ENCODE measurements around the gene DSC2.

Gene DSC2

GRCh38 chr18:31100436-31101182 is 1.6 kb downstream of the DSC2 start:
- DNase-seq (ENCODE audit: extremely low spot score): no peak
- TF ChIP-seq CTCF (IDR thresholded peaks at IDR 0.05; ENCODE audit: control extremely low read depth, extremely low read depth, low read depth, missing control alignments): no peak
- CTCF ChIA-PET: interaction anchor here (0.8 to 1.2 kb wide), 3 partner anchors 13 to 46 kb away, joined by 3 read pairs; no protein-coding TSS in a partner anchor
- POLR2A ChIA-PET: no interaction called here

GRCh38 chr18:31099450-31100230 is 2.6 kb downstream of the DSC2 start:
- DNase-seq (ENCODE audit: extremely low spot score): no peak
- CTCF ChIA-PET: interaction anchor here (1.0 to 1.2 kb wide), 2 partner anchors 15 to 45 kb away, joined by 3 read pairs; no protein-coding TSS in a partner anchor
- no peak for TF ChIP-seq CTCF (IDR thresholded peaks at IDR 0.05; ENCODE audit: control extremely low read depth, extremely low read depth, low read depth, missing control alignments)
- POLR2A ChIA-PET: no interaction called here

GRCh38 chr18:31098878-31099277 is 3.3 kb downstream of the DSC2 start:
- no peak for DNase-seq (ENCODE audit: extremely low spot score)
- TF ChIP-seq CTCF (IDR thresholded peaks at IDR 0.05; ENCODE audit: control extremely low read depth, extremely low read depth, low read depth, missing control alignments): no peak
- CTCF ChIA-PET: interaction anchor here (1.6 kb wide), 1 partner anchor 14 kb away, joined by 3 read pairs; no protein-coding TSS in a partner anchor
- POLR2A ChIA-PET: no interaction called here

GRCh38 chr18:31097666-31098065 is 4.6 kb downstream of the DSC2 start:
- POLR2A ChIA-PET: no interaction called here
- no peak for DNase-seq (ENCODE audit: extremely low spot score)
- TF ChIP-seq CTCF (IDR thresholded peaks at IDR 0.05; ENCODE audit: control extremely low read depth, extremely low read depth, low read depth, missing control alignments): no peak
- CTCF ChIA-PET: interaction anchor here (1.6 kb wide), 1 partner anchor 13 kb away, joined by 3 read pairs; no protein-coding TSS in a partner anchor

- no peak for TF ChIP-seq CTCF (IDR thresholded peaks at IDR 0.05; ENCODE audit: control extremely low read depth, extremely low read depth, low read depth, missing control alignments)
- DNase-seq (ENCODE audit: extremely low spot score): no peak
- ChIA-PET CTCF (interaction anchor here (1.1 to 1.8 kb wide), 3 partner anchors 13 to 43 kb away, joined by 3 to 6 read pairs (median 3); no protein-coding TSS in a partner anchor), POLR2A (no interaction called here)
These were observed 8.3 kb downstream of the DSC2 start for GRCh38 chr18:31093880-31094279.

- TF ChIP-seq CTCF (IDR thresholded peaks at IDR 0.05; ENCODE audit: control extremely low read depth, extremely low read depth, low read depth, missing control alignments): no peak
- POLR2A ChIA-PET: no interaction called here
- CTCF ChIA-PET: interaction anchor here (1.1 to 1.8 kb wide), 3 partner anchors 12 to 43 kb away, joined by 3 to 6 read pairs (median 3); no protein-coding TSS in a partner anchor
- no peak for DNase-seq (ENCODE audit: extremely low spot score)
These were observed 8.9 kb downstream of the DSC2 start for GRCh38 chr18:31093294-31093693.
